Hepatocyte (in vitro differentiated cells): ENCODE results near the gene LDLRAD4.

Experiments used
- EZH2phosphoT487 ChIP-seq: fragments of 200-600 bp; sonication (generic); IDR thresholded peaks from one replicate; pipeline ENCODE4 v1.6.1; 2018; ENCODE audit warnings: antibody characterized with exemption, mild to moderate bottlenecking, low read depth, moderate library complexity; ENCODE audit not compliant: unreplicated experiment, severe bottlenecking
- TF ChIP-seq, protein P1 (sequence below): fragments of 200-600 bp; sonication (generic); IDR thresholded peaks from 2 replicates; pipeline ENCODE4 v1.5.1; 2016; ENCODE audit warnings: antibody characterized with exemption, mild to moderate bottlenecking; ENCODE audit not compliant: poor library complexity

GRCh38 chr18:13543144-13543543 is 324.6 kb downstream of the LDLRAD4 start:
- TF ChIP-seq, protein P1, sequence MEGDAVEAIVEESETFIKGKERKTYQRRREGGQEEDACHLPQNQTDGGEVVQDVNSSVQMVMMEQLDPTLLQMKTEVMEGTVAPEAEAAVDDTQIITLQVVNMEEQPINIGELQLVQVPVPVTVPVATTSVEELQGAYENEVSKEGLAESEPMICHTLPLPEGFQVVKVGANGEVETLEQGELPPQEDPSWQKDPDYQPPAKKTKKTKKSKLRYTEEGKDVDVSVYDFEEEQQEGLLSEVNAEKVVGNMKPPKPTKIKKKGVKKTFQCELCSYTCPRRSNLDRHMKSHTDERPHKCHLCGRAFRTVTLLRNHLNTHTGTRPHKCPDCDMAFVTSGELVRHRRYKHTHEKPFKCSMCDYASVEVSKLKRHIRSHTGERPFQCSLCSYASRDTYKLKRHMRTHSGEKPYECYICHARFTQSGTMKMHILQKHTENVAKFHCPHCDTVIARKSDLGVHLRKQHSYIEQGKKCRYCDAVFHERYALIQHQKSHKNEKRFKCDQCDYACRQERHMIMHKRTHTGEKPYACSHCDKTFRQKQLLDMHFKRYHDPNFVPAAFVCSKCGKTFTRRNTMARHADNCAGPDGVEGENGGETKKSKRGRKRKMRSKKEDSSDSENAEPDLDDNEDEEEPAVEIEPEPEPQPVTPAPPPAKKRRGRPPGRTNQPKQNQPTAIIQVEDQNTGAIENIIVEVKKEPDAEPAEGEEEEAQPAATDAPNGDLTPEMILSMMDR, result no peak
- no peak for TF ChIP-seq EZH2phosphoT487
